Neuron (in vitro differentiated cells): ENCODE data around the gene GABBR2.
"Not testable (repeated sequence)": the region's sequence is repeated elsewhere in the genome, so short reads cannot be mapped to it uniquely, and the experiment has no call there.

ENCODE experiments used
- H2AFZ ChIP-seq: one replicate; pipeline ENCODE4 v1.6.1; 2013; ENCODE audit warnings: low read depth, mild to moderate bottlenecking, inconsistent platforms, low read length, moderate library complexity
- H3K27me3 ChIP-seq: one replicate; pipeline ENCODE4 v1.6.1; 2013; ENCODE audit warnings: low read length; ENCODE audit not compliant: insufficient read depth
- H3K36me3 ChIP-seq: one replicate; pipeline ENCODE4 v1.6.1; 2013; ENCODE audit warnings: low read length; ENCODE audit not compliant: insufficient read depth
- H3K4me1 ChIP-seq: one replicate; pipeline ENCODE4 v1.6.1; 2013; ENCODE audit warnings: low read length; ENCODE audit not compliant: insufficient read depth
- H3K4me3 ChIP-seq: 2 replicates; pipeline ENCODE4 v1.5.1; 2013; ENCODE audit warnings: mild to moderate bottlenecking, low read length, moderate library complexity
- H3K9me3 ChIP-seq: one replicate; pipeline ENCODE4 v1.6.1; 2013; ENCODE audit warnings: low read length

Gene GABBR2

DNA sequence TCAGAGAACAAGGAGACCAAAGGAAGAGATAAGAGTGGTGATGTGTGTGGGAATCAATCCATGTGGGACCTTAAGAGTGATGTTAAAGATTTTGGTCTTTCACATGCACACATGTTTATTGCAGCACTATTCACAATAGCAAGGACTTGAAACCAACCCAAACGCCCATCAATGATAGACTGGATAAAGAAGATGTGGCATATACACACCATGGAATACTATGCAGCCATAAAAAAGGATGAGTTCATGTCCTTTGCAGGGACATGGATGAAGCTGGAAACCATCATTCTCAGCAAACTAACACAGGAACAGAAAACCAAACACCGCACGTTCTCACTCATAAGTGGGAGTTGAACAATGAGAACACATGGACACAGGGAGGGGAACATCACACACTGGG is 53.3 kb downstream of the GABBR2 start:
- H3K4me3 ChIP-seq, H2AFZ ChIP-seq, H3K9me3 ChIP-seq, H3K4me1 ChIP-seq, H3K27me3 ChIP-seq, H3K36me3 ChIP-seq: not testable (repeated sequence)

DNA sequence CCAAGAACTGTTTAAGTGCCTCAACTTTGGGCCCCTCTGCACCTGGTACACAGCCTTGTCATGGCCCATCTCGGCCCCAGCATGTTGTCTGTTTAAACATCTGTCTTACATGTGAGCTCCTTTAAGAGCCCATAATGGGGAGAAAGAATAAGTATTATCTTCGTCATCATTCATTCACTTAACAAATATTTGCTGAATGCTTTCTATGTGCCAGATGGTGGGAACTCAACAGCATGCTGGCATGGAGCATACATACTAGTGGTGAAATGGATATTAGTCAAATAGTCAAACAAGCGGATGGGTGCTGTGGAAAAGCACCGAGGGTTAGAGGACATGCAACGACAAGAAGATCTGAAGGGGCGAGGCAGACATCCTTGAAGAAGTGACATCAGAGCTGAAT is 54.5 kb downstream of the GABBR2 start:
- Histone ChIP-seq H3K27me3 (peaks cover 9% of the 10 kb centered on the region), H3K4me3 (no peak overlapping the region), H2AFZ (no peak overlapping the region), H3K4me1 (no peaks in the 10 kb centered on the region), H3K9me3 (no peaks in the 10 kb centered on the region), H3K36me3 (no peaks in the 10 kb centered on the region)

DNA sequence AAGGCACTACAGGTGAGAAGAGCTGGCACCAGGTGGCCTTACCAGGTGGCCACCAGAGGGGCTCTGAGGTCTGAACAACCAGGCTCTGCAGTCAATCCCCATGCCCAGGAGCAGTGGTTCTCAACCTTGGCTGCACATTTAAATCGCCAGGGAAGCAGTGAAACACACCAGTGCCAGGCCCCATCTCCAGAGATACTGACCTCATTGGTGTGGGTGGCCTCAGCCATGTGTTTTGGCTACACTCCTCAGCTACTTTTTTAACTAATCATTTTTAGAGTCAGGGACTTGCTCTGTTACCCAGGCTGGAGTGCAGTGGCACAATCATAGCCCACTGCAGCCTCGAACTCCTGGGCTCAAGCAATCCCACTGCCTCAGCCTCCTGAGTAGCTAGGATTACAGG is 56.0 kb downstream of the GABBR2 start:
- Histone ChIP-seq H3K27me3 (peaks cover 16% of the 10 kb centered on the region), H3K9me3 (no peaks in the 10 kb centered on the region), H2AFZ (no peak overlapping the region), H3K4me1 (no peaks in the 10 kb centered on the region), H3K4me3 (no peak overlapping the region), H3K36me3 (no peaks in the 10 kb centered on the region)

DNA sequence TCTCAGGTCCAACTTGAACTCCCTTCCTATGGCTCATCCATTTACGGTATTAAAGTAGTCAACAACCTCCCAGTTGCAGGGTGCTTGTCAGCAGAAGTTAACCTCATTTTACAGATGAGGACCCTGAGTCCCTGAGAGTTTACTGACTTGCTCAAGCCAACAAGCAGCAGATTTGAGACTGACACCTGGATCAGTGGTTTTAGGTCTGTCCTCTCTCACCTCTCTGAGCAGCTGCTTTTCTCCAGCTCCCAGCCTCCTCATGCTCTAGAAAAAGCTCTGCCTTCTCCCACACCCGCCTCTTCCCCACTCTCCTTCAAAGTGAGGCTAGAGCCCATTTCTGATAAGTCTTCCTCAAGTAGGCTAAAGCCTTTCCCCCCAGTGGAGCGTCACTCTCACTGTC is 56.4 kb downstream of the GABBR2 start:
- peaks cover 16% of the 10 kb centered on the region for H3K27me3 ChIP-seq
- no peaks in the 10 kb centered on the region for H3K4me1 ChIP-seq
- no peak overlapping the region for H3K4me3 ChIP-seq
- no peaks in the 10 kb centered on the region for H3K36me3 ChIP-seq
- no peaks in the 10 kb centered on the region for H3K9me3 ChIP-seq
- H2AFZ ChIP-seq, result no peak overlapping the region

DNA sequence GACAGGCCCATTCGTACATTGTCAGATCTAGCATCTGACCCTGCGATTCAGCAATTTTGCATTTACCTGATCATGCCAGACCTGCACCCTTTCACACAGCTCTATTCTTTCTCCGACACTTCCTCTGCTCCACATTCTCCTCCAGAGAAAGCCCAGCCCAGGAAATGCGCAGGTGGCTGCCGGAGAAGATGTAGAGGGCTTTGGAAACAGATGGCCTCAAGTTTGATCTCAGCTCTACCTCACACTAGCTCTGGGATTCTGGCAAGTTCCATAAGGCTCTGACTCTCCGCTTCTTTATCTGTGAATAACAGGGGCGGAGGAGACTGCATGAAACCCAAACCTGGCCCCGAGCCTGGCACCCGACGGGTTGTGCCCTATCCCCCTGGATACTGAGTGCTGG is 61.5 kb downstream of the GABBR2 start:
- H3K27me3 ChIP-seq, result peaks cover 18% of the 10 kb centered on the region
- H3K4me1 ChIP-seq, result no peaks in the 10 kb centered on the region
- H3K9me3 ChIP-seq, result no peaks in the 10 kb centered on the region
- no peaks in the 10 kb centered on the region for H3K36me3 ChIP-seq
- H3K4me3 ChIP-seq, result no peak overlapping the region
- H2AFZ ChIP-seq, result no peak overlapping the region

DNA sequence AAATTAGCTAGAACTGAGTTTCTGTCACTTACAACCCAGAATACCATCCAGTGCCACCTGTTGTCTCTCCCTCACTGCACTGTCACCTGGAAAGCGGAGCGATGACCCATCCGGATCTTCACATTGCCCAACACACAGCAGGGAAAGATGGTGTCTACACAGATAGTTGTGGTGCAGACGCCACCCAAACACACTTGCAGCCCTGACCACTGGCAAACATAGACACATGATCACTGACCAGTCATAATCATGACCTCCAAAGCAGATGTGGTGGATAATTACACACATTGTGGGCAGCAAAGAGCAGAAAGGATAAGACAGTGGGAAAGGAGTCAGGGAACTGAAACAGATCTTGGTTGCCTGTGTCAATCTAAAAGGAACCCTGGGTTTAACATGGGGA is 64.7 kb downstream of the GABBR2 start:
- Histone ChIP-seq H3K4me1 (no peaks in the 10 kb centered on the region), H3K36me3 (no peaks in the 10 kb centered on the region), H3K4me3 (no peak overlapping the region), H2AFZ (no peak overlapping the region), H3K27me3 (peaks cover 7% of the 10 kb centered on the region), H3K9me3 (no peaks in the 10 kb centered on the region)

DNA sequence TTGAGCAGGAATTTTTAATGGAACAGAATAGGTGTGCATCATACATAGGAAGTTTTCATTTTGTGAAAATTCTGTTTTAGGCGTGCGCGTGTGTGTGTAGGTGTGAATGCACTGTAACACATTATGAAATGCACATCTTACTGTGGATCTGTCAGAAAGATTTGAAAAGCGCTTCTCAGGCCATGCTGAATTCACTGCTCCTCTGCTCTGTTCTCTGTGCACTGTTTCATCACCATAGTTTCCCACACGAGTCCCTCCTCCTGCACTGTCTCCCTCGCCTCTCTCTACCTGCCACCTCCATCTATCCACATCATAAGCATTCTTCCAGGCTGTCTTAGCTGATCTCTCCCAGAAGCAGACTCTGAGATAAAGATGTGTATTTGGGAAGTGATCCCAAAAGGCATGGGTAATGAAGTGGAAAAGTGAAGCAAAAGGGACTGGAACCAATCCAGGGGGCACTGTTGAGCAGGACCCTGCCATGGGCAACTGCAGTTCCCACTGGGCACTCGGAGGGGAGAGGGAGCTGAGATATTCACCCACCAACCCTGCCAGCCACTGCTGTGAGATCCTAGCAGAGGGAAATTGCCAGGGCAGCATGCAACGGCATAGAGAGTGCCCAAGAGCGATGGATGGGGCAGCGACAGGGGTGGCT is 65.9 kb downstream of the GABBR2 start:
- Histone ChIP-seq H3K27me3 (peaks cover 3% of the 10 kb centered on the region), H3K36me3 (no peaks in the 10 kb centered on the region), H2AFZ (no peak overlapping the region), H3K9me3 (no peaks in the 10 kb centered on the region), H3K4me3 (no peak overlapping the region), H3K4me1 (no peaks in the 10 kb centered on the region)

DNA sequence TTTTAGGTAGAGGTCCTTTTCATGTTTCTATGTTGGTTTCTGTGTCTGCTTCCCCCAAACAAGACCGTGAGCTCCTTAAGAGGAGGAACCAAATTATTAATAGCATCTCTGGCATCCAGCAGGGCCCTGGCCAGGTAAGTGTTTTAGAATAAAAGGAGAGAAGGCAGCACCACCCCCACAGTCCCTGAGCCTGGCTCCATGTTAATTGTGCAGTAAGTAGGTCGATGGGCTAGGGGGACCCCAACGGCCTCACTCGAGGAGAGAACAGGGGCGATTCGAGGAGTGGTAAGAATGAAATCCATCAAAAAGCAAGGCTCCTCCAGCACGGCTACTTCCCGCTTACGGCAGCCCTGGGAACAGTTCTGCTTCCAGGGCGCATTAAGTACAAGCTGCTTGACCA is 67.0 kb downstream of the GABBR2 start:
- no peaks in the 10 kb centered on the region for H3K36me3 ChIP-seq
- H3K4me3 ChIP-seq, result no peak overlapping the region
- H3K9me3 ChIP-seq, result no peaks in the 10 kb centered on the region
- H3K27me3 ChIP-seq, result peaks cover 3% of the 10 kb centered on the region
- no peaks in the 10 kb centered on the region for H3K4me1 ChIP-seq
- no peak overlapping the region for H2AFZ ChIP-seq

DNA sequence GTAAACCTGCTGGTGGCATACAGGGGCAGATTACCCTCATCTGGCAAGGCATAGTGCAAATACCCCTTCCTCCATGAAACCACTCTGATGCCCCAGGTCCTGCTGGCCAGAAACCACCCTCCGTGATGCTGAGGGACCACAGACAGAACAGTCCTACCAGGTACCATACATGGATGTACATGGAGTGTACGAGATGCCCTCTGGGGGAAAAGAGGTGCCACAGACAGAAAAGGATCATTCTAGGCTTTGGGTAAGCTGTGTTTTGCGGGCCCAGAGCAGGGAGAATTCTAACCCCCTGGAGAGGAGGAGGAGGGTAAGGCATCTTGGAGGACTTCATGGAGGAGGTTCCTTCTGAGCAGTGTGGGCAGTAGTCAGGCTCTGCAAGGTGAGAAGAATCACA is 68.3 kb downstream of the GABBR2 start:
- Histone ChIP-seq H3K36me3 (no peaks in the 10 kb centered on the region), H2AFZ (no peak overlapping the region), H3K9me3 (no peaks in the 10 kb centered on the region), H3K27me3 (no peaks in the 10 kb centered on the region), H3K4me3 (no peak overlapping the region), H3K4me1 (no peaks in the 10 kb centered on the region)

DNA sequence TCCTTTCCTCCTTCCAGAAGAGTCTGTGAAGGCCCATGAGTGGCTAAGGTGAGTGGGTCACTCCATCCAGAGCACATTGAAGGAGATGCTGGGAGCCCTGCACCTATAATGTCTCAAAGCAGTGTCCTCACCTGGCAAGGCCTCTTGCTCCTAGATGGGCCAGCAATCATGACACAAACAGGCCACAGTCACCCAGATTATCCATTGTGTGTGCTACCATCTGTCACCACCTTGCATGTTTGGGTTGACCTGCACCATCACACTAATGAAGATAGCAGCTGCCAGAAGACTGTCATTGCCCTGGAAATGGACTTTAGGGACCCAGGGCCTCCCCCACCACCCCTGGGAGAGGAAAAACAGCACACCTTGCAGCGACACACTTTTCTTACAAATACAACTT is 69.6 kb downstream of the GABBR2 start:
- Histone ChIP-seq H3K27me3 (no peaks in the 10 kb centered on the region), H3K36me3 (no peaks in the 10 kb centered on the region), H3K4me3 (no peak overlapping the region), H3K9me3 (no peaks in the 10 kb centered on the region), H2AFZ (no peak overlapping the region), H3K4me1 (no peaks in the 10 kb centered on the region)

DNA sequence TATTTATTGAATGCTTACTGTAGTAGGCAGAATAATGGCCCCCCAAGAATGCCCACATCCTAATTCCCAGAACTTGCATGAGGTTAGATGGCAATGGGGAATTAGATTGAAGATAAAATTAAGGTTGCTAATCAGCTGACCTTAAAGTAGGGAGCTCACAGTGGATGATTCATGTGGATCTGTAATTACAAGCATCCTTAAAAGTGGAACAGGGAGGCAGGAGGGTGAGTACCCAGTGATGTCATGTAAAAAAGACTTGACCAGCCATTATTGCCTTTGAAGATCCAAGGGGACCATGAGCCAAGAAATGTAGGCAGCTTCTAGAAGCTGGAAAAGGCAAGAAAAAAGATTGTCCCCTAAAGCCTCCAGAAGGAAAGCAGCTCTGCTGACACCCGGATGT is 71.4 kb downstream of the GABBR2 start:
- Histone ChIP-seq H3K4me3 (no peak overlapping the region), H3K36me3 (no peaks in the 10 kb centered on the region), H3K4me1 (no peaks in the 10 kb centered on the region), H3K9me3 (no peaks in the 10 kb centered on the region), H3K27me3 (no peaks in the 10 kb centered on the region), H2AFZ (no peak overlapping the region)

DNA sequence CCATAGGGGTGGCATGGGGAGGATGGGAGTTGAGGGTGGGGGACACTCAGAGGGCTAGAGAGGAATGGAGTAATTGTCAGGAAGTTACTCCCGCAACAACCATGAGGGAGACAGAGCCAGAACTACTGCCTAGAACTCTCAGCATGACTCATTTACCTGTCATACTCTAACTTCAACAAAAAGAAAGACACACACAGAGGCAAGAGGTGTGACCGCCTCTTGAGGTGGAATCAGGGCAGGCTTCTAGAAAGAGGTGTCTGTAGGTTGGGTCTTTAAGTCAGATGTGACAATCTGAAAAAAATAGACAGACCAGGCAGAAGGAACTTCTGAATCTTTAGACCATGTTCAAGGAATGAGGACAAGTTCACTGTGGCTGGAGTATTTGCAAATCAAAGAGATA is 73.4 kb downstream of the GABBR2 start:
- no peaks in the 10 kb centered on the region for H3K36me3 ChIP-seq
- H3K4me1 ChIP-seq, result no peaks in the 10 kb centered on the region
- no peak overlapping the region for H2AFZ ChIP-seq
- H3K4me3 ChIP-seq, result no peak overlapping the region
- no peaks in the 10 kb centered on the region for H3K9me3 ChIP-seq
- H3K27me3 ChIP-seq, result no peaks in the 10 kb centered on the region

DNA sequence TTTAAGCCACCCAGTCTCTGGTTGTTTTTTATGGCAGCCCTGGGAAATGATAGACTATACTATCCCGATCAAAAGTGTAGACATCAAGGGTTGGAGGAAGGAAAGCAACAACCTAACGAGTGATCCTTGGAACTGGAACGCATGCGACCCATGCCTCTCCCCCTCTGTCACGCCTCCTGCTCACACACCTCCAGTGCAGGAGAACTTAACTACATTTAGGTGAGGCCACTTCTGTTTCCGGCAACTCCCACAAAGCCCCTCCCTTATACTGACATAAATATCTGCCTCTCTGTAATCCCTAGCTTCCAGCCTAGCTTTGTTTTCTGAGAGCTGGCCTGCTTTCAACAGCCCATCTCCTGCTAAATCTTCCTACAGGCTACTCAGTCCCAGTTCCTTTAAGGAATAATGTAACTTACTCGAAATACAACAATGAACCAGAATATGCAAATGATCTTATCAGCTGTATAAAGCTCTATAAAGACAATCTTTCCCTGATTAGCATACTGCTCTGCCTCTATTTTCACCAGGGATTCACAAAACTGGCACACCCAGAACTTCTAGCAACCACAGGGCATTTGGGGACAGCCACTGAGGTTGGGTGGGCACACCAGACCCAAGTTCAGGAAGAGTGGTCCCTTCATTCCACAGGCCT is 73.9 kb downstream of the GABBR2 start:
- no peaks in the 10 kb centered on the region for H3K9me3 ChIP-seq

DNA sequence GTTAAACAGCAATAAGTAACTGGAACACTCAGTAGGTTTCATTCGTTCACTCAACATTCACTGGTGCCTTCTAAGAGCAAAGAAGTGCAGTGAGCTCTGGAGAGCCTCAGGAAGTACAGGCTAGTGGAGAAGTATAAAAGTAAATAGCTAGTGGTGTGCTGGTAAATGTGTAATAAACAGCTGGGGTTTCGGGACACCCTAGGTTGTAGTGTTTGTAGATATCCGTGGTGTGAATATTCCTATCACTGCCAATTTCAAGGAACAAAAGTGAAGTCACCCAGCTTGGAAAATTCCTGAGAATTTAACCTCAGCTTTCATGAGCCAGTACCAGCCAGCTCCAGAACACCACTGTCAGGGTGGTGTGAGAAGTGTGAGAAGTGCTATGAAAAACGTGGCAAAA is 75.9 kb downstream of the GABBR2 start:
- Histone ChIP-seq H3K4me1 (no peaks in the 10 kb centered on the region), H3K27me3 (no peaks in the 10 kb centered on the region), H3K9me3 (no peaks in the 10 kb centered on the region), H3K36me3 (no peaks in the 10 kb centered on the region), H3K4me3 (no peak overlapping the region), H2AFZ (no peak overlapping the region)

More for the DNA sequence above, 73.9 kb downstream of the GABBR2 start:
- Histone ChIP-seq H3K4me3 (no peak overlapping the region), H3K27me3 (no peaks in the 10 kb centered on the region), H2AFZ (no peak overlapping the region), H3K4me1 (no peaks in the 10 kb centered on the region), H3K36me3 (no peaks in the 10 kb centered on the region)
